ENCODE results near the gene SUGCT.

SUGCT gene

GRCh38 chr7:40739257-40739656, 604.5 kb downstream of the SUGCT start:
- no peaks in the 10 kb centered on the region for H3K36me3 ChIP-seq (ENCODE audit: control insufficient read depth in 2 of 2, insufficient read depth in 1 of 2, low read length in 2 of 2)
- no peak overlapping the region for H3K4me3 ChIP-seq (ENCODE audit: low read depth, low read length)
- H3K9me3 ChIP-seq (ENCODE audit: control insufficient read depth, insufficient read depth, low read depth, low read length), result no peaks in the 10 kb centered on the region
- ChIA-PET CTCF (no interaction called here), POLR2A (no interaction called here)
- no peak overlapping the region for H3K27ac ChIP-seq (ENCODE audit: extremely low read depth, low read depth, low read length)
- H3K4me1 ChIP-seq (ENCODE audit: control insufficient read depth, insufficient read depth, low read length), result no peaks in the 10 kb centered on the region
- TF ChIP-seq WT1 (tag by site-specific recombination; IDR thresholded peaks at IDR 0.05) (no peak), ZNF391 (tag by site-specific recombination; IDR thresholded peaks at IDR 0.05; ENCODE audit: borderline replicate concordance, low read depth) (no peak), ZBTB20 (tag by site-specific recombination; IDR thresholded peaks at IDR 0.05) (no peak), ZNF621 (tag by site-specific recombination; IDR thresholded peaks at IDR 0.05) (no peak), ZNF266 (tag by site-specific recombination; IDR thresholded peaks at IDR 0.05; ENCODE audit: low read depth) (no peak), SCRT1 (tag by site-specific recombination; IDR thresholded peaks at IDR 0.05; ENCODE audit: borderline replicate concordance) (no peak), GLIS1 (tag by site-specific recombination; IDR thresholded peaks at IDR 0.05) (no peak), ZFP41 (tag by site-specific recombination; IDR thresholded peaks at IDR 0.05; ENCODE audit: borderline replicate concordance) (no peak), ZNF366 (tag by site-specific recombination; conservative IDR thresholded peaks at IDR 0.05) (no peak), FEZF1 (tag by site-specific recombination; IDR thresholded peaks at IDR 0.05) (no peak)

- no peaks in the 10 kb centered on the region for H3K9me3 ChIP-seq (ENCODE audit: control insufficient read depth, insufficient read depth, low read depth, low read length)
- TF ChIP-seq MEIS1 (CRISPR knock-in tag; IDR thresholded peaks at IDR 0.05; ENCODE audit: borderline replicate concordance) (no peak), ZFP41 (tag by site-specific recombination; IDR thresholded peaks at IDR 0.05; ENCODE audit: borderline replicate concordance) (no peak), ZNF10 (tag by site-specific recombination; IDR thresholded peaks at IDR 0.05) (no peak), ZNF792 (tag by site-specific recombination; IDR thresholded peaks at IDR 0.05) (no peak), ZNF473 (tag by site-specific recombination; IDR thresholded peaks at IDR 0.05) (no peak), ZNF354C (tag by site-specific recombination; IDR thresholded peaks at IDR 0.05; ENCODE audit: borderline replicate concordance, low read depth) (no peak), ZNF366 (tag by site-specific recombination; conservative IDR thresholded peaks at IDR 0.05) (no peak), ZNF514 (tag by site-specific recombination; IDR thresholded peaks at IDR 0.05) (no peak), ZNF677 (tag by site-specific recombination; IDR thresholded peaks at IDR 0.05) (no peak), ZNF600 (tag by site-specific recombination; IDR thresholded peaks at IDR 0.05) (no peak), ZBTB20 (tag by site-specific recombination; IDR thresholded peaks at IDR 0.05) (no peak), ZNF274 (IDR thresholded peaks at IDR 0.05; ENCODE audit: low read length) (no peak), ZNF274 (tag by site-specific recombination; IDR thresholded peaks at IDR 0.05; ENCODE audit: borderline replicate concordance) (no peak), ZNF488 (tag by site-specific recombination; IDR thresholded peaks at IDR 0.05) (no peak), ZNF585B (tag by site-specific recombination; IDR thresholded peaks at IDR 0.05) (no peak), FEZF1 (tag by site-specific recombination; IDR thresholded peaks at IDR 0.05) (no peak), ZNF211 (tag by site-specific recombination; IDR thresholded peaks at IDR 0.05; ENCODE audit: low read depth) (no peak), KLF10 (tag by site-specific recombination; IDR thresholded peaks at IDR 0.05) (no peak), ZNF112 (tag by site-specific recombination; IDR thresholded peaks at IDR 0.05) (no peak)
- POLR2A ChIA-PET, result no interaction called here
- H3K27ac ChIP-seq (ENCODE audit: extremely low read depth, low read depth, low read length), result no peak overlapping the region
- H3K36me3 ChIP-seq (ENCODE audit: control insufficient read depth in 2 of 2, insufficient read depth in 1 of 2, low read length in 2 of 2), result no peaks in the 10 kb centered on the region
- H3K4me1 ChIP-seq (ENCODE audit: control insufficient read depth, insufficient read depth, low read length), result no peaks in the 10 kb centered on the region
- H3K4me3 ChIP-seq (ENCODE audit: low read depth, low read length), result no peak overlapping the region
- CTCF ChIA-PET, result interaction anchor here (0.9 kb wide), 1 partner anchor 954 kb away, joined by 3 read pairs; no protein-coding TSS in a partner anchor
These were observed 607.5 kb downstream of the SUGCT start for GRCh38 chr7:40742270-40742669.

Data from HEK293 (cell line).